Measurements from ENCODE around the gene LMX1B. TPM values are rescaled to one million over a fixed set of nuclear protein-coding genes. Genes with fewer than 3 reads are reported as not detected.

Gene LMX1B
- total and polyA plus RNA-seq, 2 of the 4 experiments (the other 2 are of a cell fraction) = not detected

DNA sequence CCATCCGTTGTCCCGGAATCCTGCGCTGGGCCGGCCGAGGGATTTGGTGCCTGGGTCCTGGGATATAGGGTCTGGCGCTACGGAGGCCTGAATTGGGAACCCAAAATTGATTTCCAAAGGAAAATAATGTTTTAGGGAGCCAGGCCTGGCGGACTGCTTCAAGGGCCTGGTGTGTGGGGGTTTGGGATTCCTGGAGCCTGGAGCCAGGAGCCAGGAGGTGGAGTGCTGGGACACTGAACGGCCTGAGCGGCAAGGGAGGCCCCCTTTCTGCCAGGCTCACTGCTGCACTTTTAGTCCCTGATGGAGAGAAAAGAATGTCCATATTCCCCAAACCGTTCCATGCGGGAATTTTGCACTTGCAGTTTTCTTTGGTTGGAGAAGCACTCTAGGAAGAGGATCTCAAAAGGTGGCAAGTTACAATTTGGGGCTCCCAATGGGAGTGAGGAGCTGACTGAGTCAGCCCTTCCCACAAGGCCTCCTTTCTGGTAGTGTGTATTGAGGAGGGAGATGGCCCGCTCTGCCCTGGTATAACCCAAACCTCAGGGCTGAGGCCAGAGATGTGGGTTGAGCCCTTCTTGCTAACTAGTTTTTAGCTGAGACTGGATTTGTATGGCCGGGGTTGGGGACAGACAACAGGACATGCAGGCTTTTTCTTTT is 2.2 kb downstream of the LMX1B start:
- Histone ChIP-seq H3K4me1 (ENCODE audit: control insufficient read depth, insufficient read depth, low read length) (no peaks in the 10 kb centered on the region), H3K27ac (ENCODE audit: insufficient read depth, low read length) (no peak overlapping the region), H3K27me3 (ENCODE audit: control insufficient read depth, insufficient read depth, low read length) (peaks cover 95% of the 10 kb centered on the region), H3K9me3 (ENCODE audit: control insufficient read depth, insufficient read depth, low read length) (no peaks in the 10 kb centered on the region; the same call in 1 of the 2 replicates), H3K14ac (replicated peaks; ENCODE audit: low read depth, low read length) (no peak overlapping the region), H3K56ac (ENCODE audit: extremely low read depth, insufficient read depth, low read length) (no peak overlapping the region), H3K23ac (ENCODE audit: low read depth, low read length) (no peak overlapping the region), H3K9me1 (ENCODE audit: insufficient read depth, low read length) (no peaks in the 10 kb centered on the region), H4K5ac (ENCODE audit: low read depth, low read length) (no peak overlapping the region), H2BK5ac (ENCODE audit: low read depth, low read length, poor library complexity, severe bottlenecking) (no peak overlapping the region), H3K4ac (ENCODE audit: low read depth, low read length) (no peak overlapping the region), H4K91ac (ENCODE audit: insufficient read depth, low read depth, low read length) (no peak overlapping the region), H3K79me1 (ENCODE audit: low read depth in 1 of 2, low read length in 2 of 2) (no peaks in the 10 kb centered on the region), H3K18ac (ENCODE audit: low read depth, low read length) (no peak overlapping the region), H2AFZ (replicated peaks; ENCODE audit: low read length, poor library complexity) (no peak overlapping the region), H3K9ac (ENCODE audit: low read depth, low read length) (no peak overlapping the region), H3K4me2 (ENCODE audit: low read depth, low read length) (no peak overlapping the region), H4K20me1 (ENCODE audit: insufficient read depth, low read length) (peaks cover 5% of the 10 kb centered on the region; the same call in 1 of the 2 replicates), H2BK15ac (ENCODE audit: low read depth, low read length) (no peak overlapping the region), H3K36me3 (ENCODE audit: control insufficient read depth, insufficient read depth, low read length) (no peaks in the 10 kb centered on the region), H4K8ac (ENCODE audit: low read depth in 2 of 2, low read length in 2 of 2) (no peak overlapping the region), H2AK9ac (replicated peaks; ENCODE audit: low read depth, low read length, poor library complexity) (no peak overlapping the region), H2AK5ac (ENCODE audit: low read depth, low read length) (no peak overlapping the region), H3K4me3 (ENCODE audit: insufficient read depth, low read depth, low read length) (no peak overlapping the region), H2BK20ac (ENCODE audit: low read depth, low read length) (no peak overlapping the region), H2BK120ac (ENCODE audit: low read depth, low read length) (no peak overlapping the region)
- ChIA-PET CTCF (interaction anchor here (0.6 kb wide), 1 partner anchor 124 kb away, joined by 3 read pairs; no protein-coding TSS in a partner anchor), POLR2A (ENCODE audit: unreplicated experiment) (no interaction called here)
- intact Hi-C loops (cut with micrococcal nuclease) (no loop called here), dilution Hi-C loops (cut with HindIII; ENCODE audit: low sequenced_read_pairs, unreplicated experiment) (no loop called here), in situ Hi-C loops (cut with MboI; ENCODE audit: low sequenced_read_pairs) (no loop called here)
- DNase-seq (no peak), ATAC-seq (ENCODE audit: low read depth) (no peak)
- BruUV-seq (replicated peaks) = no TSS peak
- TF ChIP-seq BHLHE40 (IDR thresholded peaks at IDR 0.05; ENCODE audit: low read depth, low read length) (no peak), NFE2L2 (IDR thresholded peaks at IDR 0.05; ENCODE audit: low read depth, low read length) (no peak), MAFK (IDR thresholded peaks at IDR 0.05; ENCODE audit: low read depth, low read length) (no peak), MAZ (IDR thresholded peaks at IDR 0.05; ENCODE audit: borderline replicate concordance, low read depth, low read length) (no peak)
- WGBS, 2 experiments (ENCODE audit: extremely low coverage in 2 of 2, insufficient read length in 1 of 2) = 7% methylated on average over 6 of the region's 14 CpGs; no CpG with 5 or more reads in 1 of the 2 experiments

Data from IMR-90 (cell line).